ENCODE results near the gene VSTM2L. TPM values are rescaled to one million over a fixed set of nuclear protein-coding genes. Genes with fewer than 3 reads are reported as not detected.
"Not testable (repeated sequence)": the region's sequence is repeated elsewhere in the genome, so short reads cannot be mapped to it uniquely, and the experiment has no call there.

Gene VSTM2L, protein sequence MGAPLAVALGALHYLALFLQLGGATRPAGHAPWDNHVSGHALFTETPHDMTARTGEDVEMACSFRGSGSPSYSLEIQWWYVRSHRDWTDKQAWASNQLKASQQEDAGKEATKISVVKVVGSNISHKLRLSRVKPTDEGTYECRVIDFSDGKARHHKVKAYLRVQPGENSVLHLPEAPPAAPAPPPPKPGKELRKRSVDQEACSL
- total RNA-seq, result 0.29 TPM in 1 of 2 replicates, not detected in the other

DNA sequence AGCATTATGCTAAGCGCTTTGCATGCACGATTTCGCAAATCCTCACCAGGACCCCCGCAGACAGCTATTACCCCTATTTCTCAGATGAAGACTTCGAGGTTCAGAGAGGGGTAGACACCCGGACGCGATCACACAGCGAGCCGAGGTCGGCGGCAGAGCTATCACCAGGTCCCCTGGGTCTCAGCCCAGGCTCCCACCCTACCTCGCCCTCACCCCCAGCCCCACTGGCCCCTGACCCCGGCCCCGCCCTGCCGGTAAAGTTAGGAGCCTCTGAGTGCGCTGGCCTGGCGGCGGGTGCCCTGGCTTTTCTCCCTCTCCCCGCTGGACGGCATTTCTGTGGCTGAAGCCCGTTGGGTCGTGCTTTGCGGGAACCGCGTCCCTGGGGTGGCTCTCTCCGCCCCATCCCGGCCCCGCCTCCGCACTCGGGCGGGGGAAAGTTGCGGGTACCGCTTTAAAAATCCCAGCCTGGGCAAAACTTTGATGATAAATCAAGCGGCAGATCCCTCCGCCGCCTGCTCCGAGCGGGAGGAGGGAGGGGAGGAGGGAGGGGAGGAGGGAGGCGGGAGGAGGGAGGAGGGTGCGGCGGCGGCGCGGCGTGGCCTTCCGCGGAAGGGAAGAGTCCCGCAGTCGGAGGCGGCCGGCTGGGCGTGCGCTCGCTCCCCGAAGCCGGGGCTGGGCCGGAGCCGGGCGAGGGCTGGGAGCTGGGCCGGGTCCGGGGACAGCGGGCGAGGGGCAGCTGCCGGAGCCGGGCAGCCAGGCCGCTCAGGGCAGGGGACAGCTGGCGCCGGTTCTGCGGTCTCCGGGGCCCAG is at the start of gene VSTM2L:
TSS of gene VSTM2L (plus strand) at position 624 of the 810 bp plus-strand sequence. CDS start 224 bp downstream, outside the sequence.
- no peak for DNase-seq (ENCODE audit: low spot score)

GRCh38 chr20:37853823-37854375 is 49.0 kb upstream of the VSTM2L start:
- H3K4me1 Mint-ChIP-seq (ENCODE audit: low read depth), result no peaks in the 10 kb centered on the region
- no peaks in the 10 kb centered on the region for H3K27me3 Mint-ChIP-seq (ENCODE audit: insufficient read depth)
- H3K36me3 Mint-ChIP-seq (ENCODE audit: low read depth), result peaks cover 15% of the 10 kb centered on the region
- H3K9me3 Mint-ChIP-seq, result no peaks in the 10 kb centered on the region
- intact Hi-C loops (cut with micrococcal nuclease), result no loop called here
- DNase-seq (ENCODE audit: low spot score), result no peak
- H3K4me3 Mint-ChIP-seq, result no peak overlapping the region
- no peak overlapping the region for H3K27ac Mint-ChIP-seq

More for the DNA sequence above, at the start of gene VSTM2L:
- H3K4me1 Mint-ChIP-seq (ENCODE audit: low read depth), result peaks cover 15% of the 10 kb centered on the region
- H3K27me3 Mint-ChIP-seq (ENCODE audit: insufficient read depth), result peaks cover 55% of the 10 kb centered on the region
- intact Hi-C loops (cut with micrococcal nuclease), result loop anchor here (5.0 kb wide), 1 partner anchor 90 kb away; no protein-coding TSS in a partner anchor
- peaks cover 2% of the 10 kb centered on the region for H3K36me3 Mint-ChIP-seq (ENCODE audit: low read depth)
- peak within 1 kb of the TSS; percentile 52 for H3K27ac Mint-ChIP-seq
- no peaks in the 10 kb centered on the region for H3K9me3 Mint-ChIP-seq
- H3K4me3 Mint-ChIP-seq, result peak within 1 kb of the TSS; percentile 67

DNA sequence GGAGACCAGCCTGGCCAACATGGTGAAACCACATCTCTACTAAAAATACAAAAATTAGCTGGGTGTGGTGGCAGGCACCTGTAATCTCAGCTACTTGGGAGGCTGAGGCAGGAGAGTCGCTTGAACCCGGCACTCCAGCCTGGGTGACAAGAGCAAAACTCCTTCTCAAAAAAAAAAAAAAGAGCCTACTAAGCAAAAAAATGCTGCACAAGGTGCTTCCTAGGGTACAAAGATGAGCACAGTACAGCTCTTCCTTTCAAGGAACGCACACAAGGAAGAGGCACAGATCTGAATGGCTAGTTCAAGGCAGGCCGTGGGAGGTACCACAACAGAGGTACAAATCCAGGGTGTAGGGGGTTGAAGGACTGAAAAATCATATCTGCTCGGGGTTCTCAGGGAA is 46.9 kb upstream of the VSTM2L start:
- H3K27ac Mint-ChIP-seq; H3K4me3 Mint-ChIP-seq; DNase-seq (ENCODE audit: low spot score); H3K9me3 Mint-ChIP-seq; H3K27me3 Mint-ChIP-seq (ENCODE audit: insufficient read depth); H3K4me1 Mint-ChIP-seq (ENCODE audit: low read depth); intact Hi-C loops (cut with micrococcal nuclease): not testable (repeated sequence)
- H3K36me3 Mint-ChIP-seq (ENCODE audit: low read depth), result peaks cover 22% of the 10 kb centered on the region

GRCh38 chr20:37856932-37857660 is 45.8 kb upstream of the VSTM2L start:
- H3K27ac Mint-ChIP-seq, result no peak overlapping the region
- no peaks in the 10 kb centered on the region for H3K9me3 Mint-ChIP-seq
- no peaks in the 10 kb centered on the region for H3K4me1 Mint-ChIP-seq (ENCODE audit: low read depth)
- intact Hi-C loops (cut with micrococcal nuclease), result no loop called here
- peaks cover 22% of the 10 kb centered on the region for H3K36me3 Mint-ChIP-seq (ENCODE audit: low read depth)
- no peak overlapping the region for H3K4me3 Mint-ChIP-seq
- DNase-seq (ENCODE audit: low spot score), result no peak
- H3K27me3 Mint-ChIP-seq (ENCODE audit: insufficient read depth), result no peaks in the 10 kb centered on the region

DNA sequence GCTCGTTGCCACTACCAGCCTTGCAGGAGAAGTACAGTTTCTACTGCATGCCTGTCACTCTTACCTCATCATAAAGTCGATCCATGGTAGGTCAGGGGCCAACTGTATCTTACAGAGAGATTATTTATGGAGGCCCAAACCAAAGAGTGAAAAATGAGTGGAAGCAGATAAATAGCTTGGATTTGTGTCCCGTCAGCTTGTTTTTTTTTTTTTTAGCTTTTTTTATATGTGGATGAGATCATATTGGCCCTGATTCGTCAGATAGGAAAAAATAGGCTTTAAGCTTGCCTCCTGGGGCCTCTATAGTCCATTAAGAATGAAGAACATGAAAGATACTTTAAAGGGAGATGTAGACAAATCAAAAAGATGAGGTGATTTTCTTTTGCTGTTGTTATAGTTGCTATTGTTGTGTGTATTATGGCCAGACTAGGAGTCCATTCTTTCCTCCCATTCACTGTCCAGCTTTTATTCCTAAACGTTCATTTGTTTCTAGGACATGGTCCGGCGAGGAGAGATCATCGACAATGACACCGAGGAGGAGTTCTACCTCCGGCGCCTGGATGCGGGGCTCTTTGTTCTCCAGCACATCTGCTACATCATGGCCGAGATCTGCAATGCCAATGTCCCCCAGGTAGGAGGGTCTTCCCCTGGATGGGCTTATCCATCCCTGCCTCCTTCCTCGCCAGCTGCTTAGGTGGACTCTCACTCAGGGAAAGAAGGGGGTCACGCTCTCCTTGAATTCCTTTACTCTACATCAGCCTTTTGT is 43.3 kb upstream of the VSTM2L start:
- H3K27ac Mint-ChIP-seq, result no peak overlapping the region
- intact Hi-C loops (cut with micrococcal nuclease), result no loop called here
- peaks cover 23% of the 10 kb centered on the region for H3K36me3 Mint-ChIP-seq (ENCODE audit: low read depth)
- no peaks in the 10 kb centered on the region for H3K27me3 Mint-ChIP-seq (ENCODE audit: insufficient read depth)
- H3K4me3 Mint-ChIP-seq, result no peak overlapping the region
- DNase-seq (ENCODE audit: low spot score), result no peak
- H3K9me3 Mint-ChIP-seq, result no peaks in the 10 kb centered on the region
- no peaks in the 10 kb centered on the region for H3K4me1 Mint-ChIP-seq (ENCODE audit: low read depth)

- no peaks in the 10 kb centered on the region for H3K27me3 Mint-ChIP-seq (ENCODE audit: insufficient read depth)
- no peak for DNase-seq (ENCODE audit: low spot score)
- no peak overlapping the region for H3K27ac Mint-ChIP-seq
- H3K4me3 Mint-ChIP-seq, result no peak overlapping the region
- H3K4me1 Mint-ChIP-seq (ENCODE audit: low read depth), result no peaks in the 10 kb centered on the region
- H3K9me3 Mint-ChIP-seq, result no peaks in the 10 kb centered on the region
- intact Hi-C loops (cut with micrococcal nuclease), result no loop called here
- H3K36me3 Mint-ChIP-seq (ENCODE audit: low read depth), result peaks cover 10% of the 10 kb centered on the region
Observed at GRCh38 chr20:37863289-37863688, 39.6 kb upstream of the VSTM2L start.

DNA sequence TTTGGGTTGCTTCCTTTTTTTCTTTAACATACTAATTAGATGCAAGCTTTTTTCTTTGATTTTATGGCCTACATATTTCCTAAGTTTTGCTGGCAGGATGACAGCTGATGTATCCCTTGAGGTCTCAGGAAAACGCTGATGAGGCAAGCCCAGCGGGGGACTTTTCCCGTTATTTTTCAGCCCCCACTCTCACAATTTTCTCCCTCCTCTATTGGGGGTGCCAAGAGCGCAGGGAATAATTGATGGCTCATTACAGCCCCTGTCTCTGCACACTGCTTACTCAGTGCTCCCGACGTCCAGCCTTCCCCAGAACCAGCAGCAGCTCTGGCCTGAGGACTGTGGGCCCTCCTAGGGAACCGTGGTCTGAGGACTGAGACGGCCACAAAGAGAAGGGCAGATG is 38.6 kb upstream of the VSTM2L start:
- Mint-ChIP-seq H3K27ac (no peak overlapping the region), H3K27me3 (ENCODE audit: insufficient read depth) (no peaks in the 10 kb centered on the region), H3K36me3 (ENCODE audit: low read depth) (peaks cover 10% of the 10 kb centered on the region), H3K9me3 (no peaks in the 10 kb centered on the region), H3K4me3 (no peak overlapping the region), H3K4me1 (ENCODE audit: low read depth) (no peaks in the 10 kb centered on the region)
- intact Hi-C loops (cut with micrococcal nuclease), result no loop called here
- no peak for DNase-seq (ENCODE audit: low spot score)

GRCh38 chr20:37866051-37866450 is 36.9 kb upstream of the VSTM2L start:
- H3K27me3 Mint-ChIP-seq (ENCODE audit: insufficient read depth), result no peaks in the 10 kb centered on the region

GRCh38 chr20:37867289-37868195 is 35.4 kb upstream of the VSTM2L start:
- Mint-ChIP-seq H3K36me3 (ENCODE audit: low read depth) (peaks cover 2% of the 10 kb centered on the region), H3K4me3 (no peak overlapping the region), H3K27ac (no peak overlapping the region), H3K9me3 (no peaks in the 10 kb centered on the region), H3K4me1 (ENCODE audit: low read depth) (no peaks in the 10 kb centered on the region), H3K27me3 (ENCODE audit: insufficient read depth) (no peaks in the 10 kb centered on the region)
- DNase-seq (ENCODE audit: low spot score), result no peak
- intact Hi-C loops (cut with micrococcal nuclease), result no loop called here

More at GRCh38 chr20:37866051-37866450, 36.9 kb upstream of the VSTM2L start:
- H3K36me3 Mint-ChIP-seq (ENCODE audit: low read depth), result peaks cover 2% of the 10 kb centered on the region
- DNase-seq (ENCODE audit: low spot score), result no peak
- no peaks in the 10 kb centered on the region for H3K4me1 Mint-ChIP-seq (ENCODE audit: low read depth)
- H3K9me3 Mint-ChIP-seq, result no peaks in the 10 kb centered on the region
- no peak overlapping the region for H3K4me3 Mint-ChIP-seq
- H3K27ac Mint-ChIP-seq, result no peak overlapping the region
- intact Hi-C loops (cut with micrococcal nuclease), result no loop called here

DNA sequence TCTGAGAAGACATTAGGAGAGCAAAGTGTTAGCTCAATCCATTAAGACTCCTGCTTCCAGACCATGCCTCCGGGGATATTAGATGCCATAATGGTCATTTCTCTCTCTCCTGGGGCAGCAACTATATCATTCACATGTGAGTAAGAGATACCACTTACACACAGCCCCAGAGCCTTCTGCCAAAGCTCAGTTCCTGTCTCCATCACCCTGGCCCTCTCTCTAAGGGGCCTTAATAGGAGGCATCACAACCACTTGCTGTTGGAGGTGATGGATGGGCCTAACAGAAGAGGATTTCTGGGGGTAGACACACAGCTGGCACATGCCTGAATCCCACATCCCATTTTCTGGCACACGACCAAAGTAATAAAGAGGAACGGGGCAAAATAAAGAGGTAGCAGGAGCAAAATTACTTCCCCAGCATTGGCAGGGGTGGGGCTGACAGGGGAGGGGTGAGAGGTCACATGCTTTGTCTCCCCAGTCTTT is 34.0 kb upstream of the VSTM2L start:
- no peak for DNase-seq (ENCODE audit: low spot score)
- no peak overlapping the region for H3K4me3 Mint-ChIP-seq
- H3K9me3 Mint-ChIP-seq, result no peaks in the 10 kb centered on the region
- H3K36me3 Mint-ChIP-seq (ENCODE audit: low read depth), result no peaks in the 10 kb centered on the region
- no peaks in the 10 kb centered on the region for H3K27me3 Mint-ChIP-seq (ENCODE audit: insufficient read depth)
- H3K27ac Mint-ChIP-seq, result no peak overlapping the region
- no peaks in the 10 kb centered on the region for H3K4me1 Mint-ChIP-seq (ENCODE audit: low read depth)
- intact Hi-C loops (cut with micrococcal nuclease), result no loop called here

DNA sequence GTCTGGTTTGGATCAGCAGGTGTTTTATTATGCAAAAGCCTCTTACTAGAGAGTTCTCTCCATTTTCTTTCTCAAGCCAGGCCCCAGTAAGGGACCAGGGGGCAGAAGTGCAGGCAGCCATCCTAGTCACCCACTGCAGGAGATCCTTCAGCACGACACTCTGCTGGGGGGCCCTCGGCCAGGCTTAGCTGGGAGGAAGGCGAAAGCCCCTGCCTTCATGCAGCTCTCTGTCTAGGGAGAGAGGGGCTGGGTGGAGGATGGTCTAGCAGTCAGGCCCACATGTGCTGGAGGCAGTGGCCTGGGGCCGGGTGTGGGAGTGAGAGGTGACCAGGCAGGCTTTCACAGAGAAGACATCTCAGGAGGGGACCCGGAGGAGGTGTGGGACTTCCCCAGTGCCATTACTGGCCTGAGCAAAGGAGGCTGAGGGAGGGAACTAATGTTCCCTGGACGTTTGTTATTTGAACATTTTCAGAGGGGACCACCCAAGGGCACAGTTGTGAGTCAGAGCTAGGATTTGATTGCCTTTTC is 33.5 kb upstream of the VSTM2L start:
- Mint-ChIP-seq H3K36me3 (ENCODE audit: low read depth) (no peaks in the 10 kb centered on the region), H3K27ac (no peak overlapping the region), H3K4me3 (no peak overlapping the region), H3K4me1 (ENCODE audit: low read depth) (no peaks in the 10 kb centered on the region), H3K27me3 (ENCODE audit: insufficient read depth) (no peaks in the 10 kb centered on the region), H3K9me3 (no peaks in the 10 kb centered on the region)
- intact Hi-C loops (cut with micrococcal nuclease), result no loop called here
- DNase-seq (ENCODE audit: low spot score), result no peak

All from activated T-helper 1 cell treated with anti-CD3 and anti-CD28 coated beads, Interleukin-12 subunit alpha, Interleukin-12 subunit beta, Interleukin-2, Interleukin-4 antibody, amounts not matched to agents 30 ng/mL and 10 ng/mL and 1 ng/mL, durations not matched to agents 14 hours and 24 hours and 36 hours (primary cell).